ENCODE results near the gene PDRG1. TPM values are rescaled to one million over a fixed set of nuclear protein-coding genes. Genes with fewer than 3 reads are reported as not detected.

The PDRG1 gene
- 10 to 100 TPM; 19.9 to 20.4 TPM for total RNA-seq

GRCh38 chr20:31951530-31952453, at the start of gene PDRG1:
TSS of gene PDRG1 (minus strand) at chr20:31952046. CDS start at chr20:31951961, 85 bp downstream.
- ChIA-PET CTCF (interaction anchor here (0.6 to 4.9 kb wide), 18 partner anchors 15 to 1435 kb away, joined by 3 to 35 read pairs (median 4); partner anchors contain the start of gene TM9SF4), POLR2A (interaction anchor here (0.6 to 1.0 kb wide), 3 partner anchors 17 to 90 kb away, joined by 3 read pairs; no protein-coding TSS in a partner anchor)

GRCh38 chr20:31998246-31998645, 46.4 kb upstream of the PDRG1 start:
- CTCF ChIA-PET = no interaction called here
- POLR2A ChIA-PET = no interaction called here

- POLR2A ChIA-PET = no interaction called here
- CTCF ChIA-PET = no interaction called here
Observed at GRCh38 chr20:31996996-31997395, 45.1 kb upstream of the PDRG1 start.

DNA sequence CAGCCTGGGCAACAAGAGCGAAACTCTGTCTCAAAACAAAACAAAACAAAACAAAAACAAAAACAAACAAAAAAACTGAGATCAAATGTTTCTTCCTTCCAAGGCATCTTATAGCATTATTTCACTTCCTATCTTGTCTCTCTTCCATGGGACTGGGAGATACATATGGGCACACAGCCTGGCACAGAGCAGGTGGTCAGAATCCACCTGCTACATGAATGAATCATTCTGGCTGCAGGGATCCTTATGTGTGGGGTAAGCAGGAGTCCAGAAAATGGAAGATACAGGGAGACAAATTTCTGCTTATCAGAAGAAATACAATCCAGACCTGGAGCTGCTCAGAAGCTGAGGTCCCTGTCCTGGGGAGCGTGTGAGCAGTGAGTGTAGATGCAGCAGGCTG, 40.2 kb upstream of the PDRG1 start:
- POLR2A ChIA-PET = no interaction called here
- CTCF ChIA-PET = no interaction called here

DNA sequence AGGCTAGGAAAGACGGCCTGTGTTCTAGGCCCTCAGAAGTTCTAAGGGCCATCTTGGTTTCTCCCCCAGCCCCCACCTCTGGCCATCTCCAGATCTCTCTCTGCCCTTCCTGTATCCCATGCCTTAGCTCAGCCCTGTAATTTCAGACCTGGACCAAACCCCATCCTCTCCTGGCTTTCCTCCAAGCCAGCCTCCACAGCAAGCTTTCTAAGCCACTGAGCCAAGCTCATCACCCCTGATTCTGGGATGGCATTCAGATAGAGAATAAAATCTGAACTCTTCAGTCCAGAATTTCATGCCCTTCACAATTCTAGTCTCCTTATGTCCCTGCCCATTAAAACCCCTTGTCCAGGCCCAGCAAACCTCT, 39.5 kb upstream of the PDRG1 start:
- CTCF ChIA-PET = interaction anchor here (0.8 kb wide), 1 partner anchor 139 kb away, joined by 3 read pairs; no protein-coding TSS in a partner anchor

GRCh38 chr20:31990641-31991338, 38.9 kb upstream of the PDRG1 start:
- CTCF ChIA-PET = interaction anchor here (0.8 kb wide), 1 partner anchor 138 kb away, joined by 3 read pairs; no protein-coding TSS in a partner anchor
- POLR2A ChIA-PET = no interaction called here

More for the DNA sequence above, 39.5 kb upstream of the PDRG1 start:
- POLR2A ChIA-PET = no interaction called here

DNA sequence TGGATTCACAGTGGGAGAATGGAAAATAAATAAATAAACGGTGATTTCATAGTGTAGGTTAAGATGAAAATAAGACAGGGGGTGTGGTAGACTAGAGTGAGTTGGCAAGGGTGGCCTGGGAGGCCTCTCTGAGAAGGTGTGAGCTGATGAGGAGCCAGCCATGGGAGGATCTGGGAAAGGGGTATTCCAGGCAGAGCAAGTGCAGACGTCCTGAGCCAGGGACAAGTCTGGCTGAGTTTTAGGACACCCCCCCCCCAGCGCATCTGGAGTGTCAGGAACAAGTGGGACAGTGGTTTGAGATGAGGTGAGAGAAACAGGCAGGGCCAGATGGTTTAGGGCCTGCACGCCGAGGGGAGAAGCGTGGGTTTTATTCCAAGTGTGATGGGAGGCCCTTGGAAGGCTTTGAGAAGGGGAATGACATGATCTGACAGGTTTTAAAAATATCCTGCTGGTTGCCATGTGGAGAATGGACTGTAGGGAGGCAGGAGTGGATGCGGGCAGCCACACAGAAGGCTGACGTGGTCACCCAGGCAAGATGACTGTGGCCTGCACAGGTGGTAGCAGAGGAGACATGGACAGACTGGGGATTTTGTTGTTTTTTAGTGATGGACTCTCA, 37.3 kb upstream of the PDRG1 start:
- CTCF ChIA-PET = no interaction called here

GRCh38 chr20:31988430-31989015, 36.7 kb upstream of the PDRG1 start:
- ChIA-PET POLR2A (no interaction called here), CTCF (no interaction called here)

More for the DNA sequence above, 37.3 kb upstream of the PDRG1 start:
- POLR2A ChIA-PET = no interaction called here

DNA sequence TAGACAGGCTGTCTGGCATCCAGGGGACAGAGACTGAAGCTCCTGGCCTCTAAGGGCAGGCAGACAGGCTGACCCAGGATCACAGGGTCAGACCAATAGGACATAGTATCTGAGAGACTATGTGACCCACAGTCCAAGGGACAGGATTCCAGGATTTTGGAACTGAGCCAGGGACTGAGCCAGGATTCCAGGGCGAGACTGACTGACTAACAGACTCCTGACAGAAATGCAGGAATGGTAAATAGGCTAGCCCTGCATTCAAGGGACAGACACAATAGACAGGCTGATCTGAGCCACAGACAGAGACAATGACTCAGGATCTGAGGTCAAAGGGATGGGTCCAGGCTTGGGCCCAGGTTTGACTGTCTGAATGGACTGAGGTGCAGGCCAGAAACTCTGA, 35.9 kb upstream of the PDRG1 start:
- ChIA-PET CTCF (no interaction called here), POLR2A (no interaction called here)

- CTCF ChIA-PET = no interaction called here
- POLR2A ChIA-PET = no interaction called here
Observed at GRCh38 chr20:31984981-31985471, 33.2 kb upstream of the PDRG1 start.

DNA sequence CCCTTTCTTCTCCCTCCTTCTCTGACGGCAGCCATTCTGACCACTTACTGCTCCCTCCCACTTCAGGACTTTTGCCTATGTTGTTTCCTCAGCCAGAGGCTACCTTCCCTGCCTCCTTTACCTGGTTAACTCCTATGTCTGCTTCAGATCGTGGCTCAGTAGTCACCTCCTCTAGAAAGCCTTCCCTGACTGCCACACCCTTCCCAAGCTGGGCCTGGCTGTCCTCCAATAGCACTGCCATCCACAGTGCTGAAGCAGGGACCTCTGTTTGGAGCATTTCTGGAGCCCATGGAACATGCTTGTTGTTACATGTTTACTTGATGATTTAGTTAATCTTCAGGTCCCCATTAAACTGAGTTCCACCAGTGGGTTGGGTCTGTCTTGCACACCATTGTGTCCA, 29.9 kb upstream of the PDRG1 start:
- ChIA-PET CTCF (no interaction called here), POLR2A (no interaction called here)

- ChIA-PET POLR2A (no interaction called here), CTCF (no interaction called here)
Observed at GRCh38 chr20:31979713-31980426, 28.0 kb upstream of the PDRG1 start.

DNA sequence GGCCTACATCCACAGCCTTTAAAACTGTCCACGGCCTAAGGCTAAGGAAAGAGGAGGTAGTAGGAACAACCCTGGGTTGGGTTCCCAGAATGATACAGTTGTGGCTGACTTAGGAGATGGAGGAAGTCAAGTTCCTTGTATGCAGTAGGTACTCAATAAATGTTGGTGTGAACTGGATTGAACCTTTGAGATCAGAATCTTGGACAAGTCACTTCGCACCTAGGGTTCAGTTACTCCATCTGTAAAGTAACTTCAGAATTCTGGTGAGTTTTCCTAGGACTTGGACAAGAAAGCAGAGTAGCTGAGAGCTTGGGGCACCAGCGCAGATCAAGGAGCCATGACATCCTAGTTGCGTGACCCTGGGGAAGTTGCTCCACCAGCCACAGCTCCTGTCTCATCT, 25.2 kb upstream of the PDRG1 start:
- CTCF ChIA-PET = no interaction called here
- POLR2A ChIA-PET = no interaction called here

GRCh38 chr20:31975874-31976273, 24.0 kb upstream of the PDRG1 start:
- ChIA-PET POLR2A (no interaction called here), CTCF (no interaction called here)

DNA sequence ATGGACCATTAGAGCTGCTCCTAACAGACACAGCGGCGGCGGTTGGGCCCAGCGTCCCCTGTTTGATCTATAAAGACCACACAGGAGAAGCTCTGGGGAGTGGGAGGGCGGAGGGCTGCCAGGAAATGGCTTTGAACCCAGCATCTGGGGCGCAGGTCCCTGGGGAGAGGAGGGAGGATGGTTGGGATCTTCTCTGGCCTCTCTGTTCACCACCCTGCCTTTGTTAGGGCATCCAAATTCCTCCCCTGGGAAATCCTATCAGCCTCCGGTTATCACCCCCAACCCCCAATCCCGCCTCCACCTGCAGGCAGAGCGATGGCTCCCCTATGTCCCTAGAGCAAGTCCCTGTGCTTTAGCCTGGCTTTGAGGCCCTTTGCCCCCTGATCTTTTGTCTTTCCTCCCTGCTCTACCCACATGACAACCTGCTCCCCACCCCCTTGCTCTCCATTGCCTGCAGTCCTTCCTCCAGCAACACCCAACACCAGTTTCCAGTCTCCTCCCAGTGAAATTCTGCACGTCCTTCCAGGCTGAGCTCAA, 23.2 kb upstream of the PDRG1 start:
- CTCF ChIA-PET = no interaction called here
- POLR2A ChIA-PET = no interaction called here

DNA sequence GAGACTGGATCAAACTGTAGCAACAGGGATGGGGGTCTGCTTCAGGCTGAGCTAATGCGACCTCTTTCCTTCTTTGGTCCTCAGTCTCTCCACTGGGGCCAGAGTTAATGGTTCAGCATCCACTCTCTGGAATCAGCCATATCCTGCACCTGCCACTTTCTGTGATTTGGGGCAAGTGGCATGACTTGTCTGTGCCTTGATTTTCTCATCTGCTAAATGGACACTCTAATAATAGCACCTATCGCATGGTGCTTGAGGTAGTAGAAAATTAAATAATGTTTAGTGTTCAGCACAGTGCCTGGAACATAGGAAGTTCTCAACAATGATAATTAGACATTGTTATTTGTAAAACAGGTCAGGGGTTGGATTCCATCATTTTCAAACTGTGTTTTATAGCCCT, 22.4 kb upstream of the PDRG1 start:
- ChIA-PET CTCF (no interaction called here), POLR2A (no interaction called here)

- POLR2A ChIA-PET = no interaction called here
- CTCF ChIA-PET = interaction anchor here (0.5 to 1.9 kb wide), 2 partner anchors 59 to 92 kb away, joined by 4 to 8 read pairs; no protein-coding TSS in a partner anchor
Observed at GRCh38 chr20:31972471-31973021, 20.7 kb upstream of the PDRG1 start.

DNA sequence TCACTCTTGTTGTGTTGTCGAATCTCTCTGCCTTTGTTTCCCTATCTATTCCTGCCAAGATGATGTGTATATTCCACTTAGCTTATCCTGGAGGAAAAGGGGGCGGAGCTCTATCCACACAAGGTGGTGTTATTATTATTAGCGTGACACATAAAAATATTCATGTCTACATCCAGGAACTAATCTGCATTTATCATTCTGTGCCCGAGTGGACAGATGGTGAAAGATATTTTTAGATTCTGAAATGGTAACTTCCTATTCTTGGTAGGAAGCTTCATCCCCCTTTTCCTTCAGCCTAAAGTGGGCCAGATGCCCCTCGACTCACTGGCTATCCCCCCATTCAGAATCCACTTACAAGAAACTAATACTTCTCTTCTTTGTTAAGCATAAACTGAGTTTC, 18.1 kb upstream of the PDRG1 start:
- CTCF ChIA-PET = interaction anchor here (0.6 to 0.8 kb wide), 2 partner anchors 11 to 62 kb away, joined by 3 read pairs; no protein-coding TSS in a partner anchor
- POLR2A ChIA-PET = no interaction called here
